Ascending aorta (tissue), 2 donors: ENCODE results near the gene GOLGA5. TPM values are rescaled to one million over a fixed set of nuclear protein-coding genes. Genes with fewer than 3 reads are reported as not detected.
"Not testable (repeated sequence)": the region's sequence is repeated elsewhere in the genome, so short reads cannot be mapped to it uniquely, and the experiment has no call there.

Experiments
- DNase-seq, 2 donors: peaks; one replicate each; pipeline ENCODE4 v3.0.0-alpha.2; 2019; ENCODE audit warnings: low spot score in 2 of 2
- H3K27ac ChIP-seq, 2 donors: fragments of 200-600 bp; sonication (generic); one replicate each; pipeline ENCODE4 v1.5.1; 2016 to 2017; ENCODE audit warnings: mild to moderate bottlenecking in 1 of 2
- H3K27me3 ChIP-seq: fragments of 200-600 bp; sonication (generic); one replicate; pipeline ENCODE4 v1.5.1; 2017
- H3K36me3 ChIP-seq, 2 donors: fragments of 200-600 bp; sonication (generic); one replicate each; pipeline ENCODE4 v1.5.1; 2016
- H3K4me1 ChIP-seq, 2 donors: fragments of 200-600 bp; sonication (generic); one replicate each; pipeline ENCODE4 v1.5.1; 2016 to 2017; ENCODE audit warnings: mild to moderate bottlenecking in 1 of 2
- H3K4me3 ChIP-seq, 2 donors: fragments of 200-600 bp; sonication (generic); one replicate each; pipeline ENCODE4 v1.5.1; 2016 to 2017; ENCODE audit warnings: mild to moderate bottlenecking in 1 of 2
- H3K9me3 ChIP-seq, 2 donors: fragments of 200-600 bp; sonication (generic); one replicate each; pipeline ENCODE4 v1.5.1; 2016
- CTCF ChIP-seq, 3 experiments: fragments of 200-600 bp in 2 of 3; fragments of 450-650 bp in 1 of 3; sonication (generic) in 2 of 3; IDR thresholded peaks; one replicate each; pipeline ENCODE4 v1.5.1; 2016 to 2019; ENCODE audit warnings: antibody characterized with exemption in 3 of 3, mild to moderate bottlenecking in 1 of 3, moderate library complexity in 1 of 3
- intact Hi-C: fragments of 100-400 bp; cut with DNase I; formaldehyde crosslinking; loops from one replicate; pipeline ENCODE4 v1.15.1; 2023
- total RNA-seq: library from RNA; depleted of rRNA; stranded (reverse); fragments of >200 nt; gene quantifications from one replicate; pipeline ENCODE4 v1.1.0, GENCODE V29; 2016

Gene GOLGA5
- total RNA-seq, 1 donor from 2014 or later: 26.3 TPM

DNA sequence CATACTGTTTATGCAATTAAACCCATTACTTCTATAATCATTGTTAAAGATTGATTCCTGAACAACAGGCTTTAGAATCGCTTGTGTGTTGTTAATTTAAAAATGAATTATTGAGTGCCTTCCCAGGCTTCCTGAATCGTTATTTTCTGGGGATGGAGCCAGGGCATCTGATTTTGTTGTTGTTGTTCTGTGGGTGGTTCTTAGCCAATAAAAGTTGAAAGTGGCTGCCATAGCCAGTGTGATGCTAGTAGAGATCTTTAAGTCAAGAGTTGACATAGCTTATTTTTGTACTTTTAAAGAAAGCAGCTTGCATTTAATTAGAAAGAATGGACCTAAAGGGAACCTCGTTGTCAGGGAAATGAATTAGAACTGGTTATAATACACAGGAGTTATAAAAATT, 6.4 kb downstream of the GOLGA5 start:
- peaks cover 24 to 34% of the 10 kb centered on the region in 2 donors for H3K36me3 ChIP-seq
- DNase-seq: no peak
- no peak overlapping the region for H3K27ac ChIP-seq
- H3K4me3 ChIP-seq: no peak overlapping the region
- H3K9me3 ChIP-seq: no peaks in the 10 kb centered on the region
- intact Hi-C loops: no loop called here
- peaks cover 0 to 20% of the 10 kb centered on the region in 2 donors for H3K4me1 ChIP-seq
- no peaks in the 10 kb centered on the region for H3K27me3 ChIP-seq
- no peak for TF ChIP-seq CTCF (IDR thresholded peaks at IDR 0.05)

DNA sequence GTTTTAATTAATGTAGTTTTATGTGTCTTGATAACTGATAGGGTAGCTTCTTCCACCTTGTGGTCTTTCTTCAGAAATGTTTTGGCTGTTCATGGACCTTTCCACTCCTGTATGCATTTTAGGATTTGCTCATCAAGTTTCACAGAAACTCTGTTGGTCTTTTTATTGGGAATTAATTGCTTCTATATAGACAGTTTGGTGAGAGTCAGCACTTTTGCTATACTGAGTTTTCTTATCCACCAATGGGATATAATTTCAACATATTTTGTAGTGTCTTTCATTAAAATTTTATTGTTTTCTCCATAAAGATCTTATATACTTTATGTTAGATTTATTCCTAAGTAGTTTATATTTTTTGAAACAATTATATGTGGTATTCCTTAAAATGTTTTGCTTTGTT, 7.8 kb downstream of the GOLGA5 start:
- intact Hi-C loops: no loop called here
- Histone ChIP-seq H3K4me3 (no peak overlapping the region), H3K4me1 (peaks cover 0 to 12% of the 10 kb centered on the region in 2 donors), H3K27ac (no peak overlapping the region), H3K36me3 (peaks cover 31 to 44% of the 10 kb centered on the region in 2 donors), H3K9me3 (no peaks in the 10 kb centered on the region), H3K27me3 (no peaks in the 10 kb centered on the region)
- no peak for DNase-seq
- TF ChIP-seq CTCF (IDR thresholded peaks at IDR 0.05): no peak

DNA sequence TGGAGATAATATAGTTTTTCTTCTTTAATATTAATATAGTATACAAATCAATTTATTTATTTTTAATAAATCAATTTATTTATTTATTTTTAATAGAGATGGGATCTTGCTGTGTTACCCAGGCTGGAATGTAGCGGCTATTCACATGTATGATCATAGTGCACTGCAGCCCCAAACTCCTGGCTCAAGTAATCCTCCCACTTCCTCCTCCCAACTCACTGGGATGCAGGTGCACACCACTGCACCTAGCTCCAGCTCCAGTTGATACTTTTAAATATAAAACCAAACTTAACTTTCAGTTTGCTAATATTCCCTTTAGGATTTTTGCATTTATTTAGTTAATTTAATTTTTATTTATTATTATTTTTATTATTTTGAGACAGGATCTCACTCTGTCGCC, 8.6 kb downstream of the GOLGA5 start:
- DNase-seq: no peak
- peaks cover 39 to 43% of the 10 kb centered on the region in 2 donors for H3K36me3 ChIP-seq
- intact Hi-C loops: no loop called here
- no peaks in the 10 kb centered on the region for H3K9me3 ChIP-seq
- no peaks in the 10 kb centered on the region for H3K27me3 ChIP-seq
- TF ChIP-seq CTCF (IDR thresholded peaks at IDR 0.05): no peak
- H3K4me1 ChIP-seq: peaks cover 0 to 12% of the 10 kb centered on the region in 2 donors
- no peak overlapping the region for H3K4me3 ChIP-seq
- no peak overlapping the region for H3K27ac ChIP-seq

DNA sequence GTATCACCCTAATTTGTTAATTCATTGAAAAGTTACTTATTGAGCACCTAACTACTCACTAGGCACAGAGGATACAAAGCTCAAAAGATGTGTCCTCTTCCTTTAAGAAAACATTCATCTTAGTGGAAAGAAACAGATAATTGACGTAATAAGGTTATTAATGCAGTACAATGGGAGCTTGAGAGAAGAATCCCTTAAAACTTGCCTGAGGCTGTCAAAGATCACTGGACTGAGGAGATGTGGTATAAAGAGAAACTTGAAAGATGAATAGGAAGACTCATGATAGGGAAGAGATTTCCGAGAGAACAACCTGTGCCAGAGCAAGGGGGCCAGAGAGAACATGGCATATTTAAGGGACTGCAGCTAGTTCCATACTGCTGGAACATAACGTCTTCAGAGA, 19.1 kb downstream of the GOLGA5 start:
- H3K4me3 ChIP-seq: no peak overlapping the region
- intact Hi-C loops: no loop called here
- no peaks in the 10 kb centered on the region for H3K9me3 ChIP-seq

GRCh38 chr14:92819011-92819597, 25.0 kb downstream of the GOLGA5 start:
- no peak for TF ChIP-seq CTCF (IDR thresholded peaks at IDR 0.05)
- intact Hi-C loops: no loop called here
- H3K27ac ChIP-seq: no peak overlapping the region
- no peak overlapping the region for H3K4me3 ChIP-seq
- no peaks in the 10 kb centered on the region for H3K27me3 ChIP-seq
- no peaks in the 10 kb centered on the region for H3K9me3 ChIP-seq
- DNase-seq: no peak
- H3K4me1 ChIP-seq: no peaks in the 10 kb centered on the region
- H3K36me3 ChIP-seq: peaks cover 75 to 97% of the 10 kb centered on the region in 2 donors

More for the DNA sequence above, 19.1 kb downstream of the GOLGA5 start:
- Histone ChIP-seq H3K27me3 (no peaks in the 10 kb centered on the region), H3K36me3 (peaks cover 86 to 98% of the 10 kb centered on the region in 2 donors), H3K4me1 (no peaks in the 10 kb centered on the region), H3K27ac (no peak overlapping the region)
- no peak for TF ChIP-seq CTCF (IDR thresholded peaks at IDR 0.05)
- no peak for DNase-seq

DNA sequence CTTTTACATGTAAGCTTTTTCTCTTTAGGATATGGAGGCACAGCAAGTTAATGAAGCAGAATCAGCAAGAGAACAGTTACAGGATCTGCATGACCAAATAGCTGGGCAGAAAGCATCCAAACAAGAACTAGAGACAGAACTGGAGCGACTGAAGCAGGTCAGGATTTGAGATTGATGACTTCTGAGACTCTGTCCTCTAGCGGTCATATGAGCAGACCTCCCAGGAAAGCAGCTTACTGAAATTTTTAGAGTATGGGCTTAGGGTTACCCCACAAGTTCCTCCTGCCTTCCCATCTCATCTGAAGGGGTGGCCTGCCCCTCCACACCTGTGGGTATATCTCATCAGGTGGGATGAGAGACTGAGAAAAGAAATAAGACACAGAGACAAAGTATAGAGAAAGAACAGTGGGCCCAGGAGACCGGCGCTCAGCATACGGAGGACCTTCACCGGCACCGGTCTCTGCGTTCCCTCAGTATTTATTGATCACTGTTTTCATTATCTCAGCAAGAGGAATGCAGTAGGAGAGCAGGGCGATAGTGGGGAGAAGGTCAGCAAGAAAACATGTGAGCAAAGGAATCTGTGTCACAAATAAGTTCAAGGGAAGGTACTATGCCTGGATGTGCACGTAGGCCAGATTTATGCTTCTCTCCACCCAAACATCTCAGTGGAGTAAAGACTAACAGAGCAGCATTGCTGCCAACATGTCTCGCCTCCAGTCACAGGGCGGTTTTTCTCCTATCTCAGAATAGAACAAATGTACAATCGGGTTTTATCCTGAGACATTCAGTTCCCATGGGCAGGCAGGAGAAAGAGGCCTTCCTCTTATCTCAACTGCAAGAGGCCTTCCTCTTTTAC, 25.8 kb downstream of the GOLGA5 start:
- H3K27me3 ChIP-seq, H3K4me1 ChIP-seq, DNase-seq, H3K27ac ChIP-seq, intact Hi-C loops, H3K9me3 ChIP-seq, H3K4me3 ChIP-seq: not testable (repeated sequence)
- peaks cover 75 to 97% of the 10 kb centered on the region in 2 donors for H3K36me3 ChIP-seq

GRCh38 chr14:92820536-92820840, 26.4 kb downstream of the GOLGA5 start:
- H3K36me3 ChIP-seq: peaks cover 76 to 97% of the 10 kb centered on the region in 2 donors
- H3K4me3 ChIP-seq, H3K27ac ChIP-seq, intact Hi-C loops, DNase-seq, H3K9me3 ChIP-seq, H3K27me3 ChIP-seq, H3K4me1 ChIP-seq: not testable (repeated sequence)
